Erythroblast (primary cell): ENCODE data around the gene ETAA1.

Source experiments
- DNase-seq, 2 experiments: peaks; one replicate each; lab custom pipeline; 2025; lab: John Stamatoyannopoulos, UW
- GATA1 ChIP-seq: IDR thresholded peaks from 2 replicates; pipeline ENCODE4 v1.6.1; 2011; ENCODE audit warnings: low read depth, mild to moderate bottlenecking, control low read depth, low read length, moderate library complexity
- POLR2A ChIP-seq: IDR thresholded peaks from 2 replicates; pipeline ENCODE4 v1.6.1; 2011; ENCODE audit warnings: mild to moderate bottlenecking, low read length

ETAA1 gene

DNA sequence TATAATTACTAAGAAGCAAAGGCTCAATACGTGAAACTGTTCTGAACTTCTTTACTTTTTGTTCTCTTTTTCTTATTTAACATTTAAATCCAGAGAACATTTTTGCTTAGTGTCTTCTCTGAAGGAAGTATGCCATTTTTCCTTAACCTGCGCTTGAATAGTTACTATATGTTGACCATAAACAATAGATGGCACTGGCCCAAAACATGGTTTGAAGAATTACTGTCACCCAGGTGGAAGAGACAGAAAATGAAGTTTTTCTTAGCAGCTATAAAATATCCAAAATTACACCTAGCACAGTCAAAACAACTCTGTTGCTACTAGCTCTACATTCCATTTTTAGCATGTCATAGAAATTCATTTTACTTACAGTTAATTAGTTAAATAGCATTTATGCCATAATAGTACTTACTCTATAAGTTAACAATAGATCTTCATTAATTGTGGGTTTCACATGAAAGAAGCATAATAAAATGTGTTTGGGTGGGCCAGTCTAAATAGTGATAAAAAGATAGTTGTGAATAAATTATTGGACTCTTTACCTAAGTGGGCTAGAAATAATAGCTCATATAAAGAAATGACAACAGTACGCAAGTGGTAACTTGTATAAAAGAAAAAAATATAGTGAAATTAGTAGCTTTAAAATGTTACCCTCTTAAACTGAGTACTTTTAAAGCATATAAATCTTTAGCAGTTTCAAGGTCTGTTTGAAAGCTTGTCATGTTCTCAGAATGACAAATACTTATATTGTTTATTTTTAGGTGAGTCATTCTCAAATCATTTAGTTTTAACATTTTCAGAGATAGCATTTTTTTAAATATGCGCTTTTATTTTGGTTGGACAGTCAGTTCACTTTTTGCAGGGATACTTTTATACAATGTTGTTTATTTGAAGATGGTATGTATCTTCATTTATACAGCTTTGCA lies 3.7 kb downstream of the ETAA1 start:
- TF ChIP-seq POLR2A (no peak), GATA1 (no peak)
- DNase-seq = no peak

DNA sequence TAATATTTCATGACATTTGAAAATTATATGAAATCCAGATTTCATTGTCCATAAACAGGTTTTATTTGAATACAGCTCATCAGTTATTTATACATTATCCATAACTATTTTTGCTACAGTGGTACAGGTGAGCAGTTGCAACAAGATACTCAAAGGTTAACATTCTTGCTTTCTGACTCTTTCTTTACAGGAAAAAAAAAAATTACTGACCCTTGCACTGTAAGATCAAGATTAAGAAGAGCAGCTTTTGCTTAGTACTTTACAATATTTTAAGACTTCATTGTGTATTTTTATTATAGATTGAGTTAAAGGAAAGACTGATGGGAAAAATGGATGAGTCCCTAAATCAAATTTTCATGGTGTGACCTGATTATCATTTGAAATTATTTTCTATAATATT lies 11.2 kb downstream of the ETAA1 start:
- DNase-seq = no peak
- TF ChIP-seq GATA1 = no peak
- TF ChIP-seq POLR2A = no peak

DNA sequence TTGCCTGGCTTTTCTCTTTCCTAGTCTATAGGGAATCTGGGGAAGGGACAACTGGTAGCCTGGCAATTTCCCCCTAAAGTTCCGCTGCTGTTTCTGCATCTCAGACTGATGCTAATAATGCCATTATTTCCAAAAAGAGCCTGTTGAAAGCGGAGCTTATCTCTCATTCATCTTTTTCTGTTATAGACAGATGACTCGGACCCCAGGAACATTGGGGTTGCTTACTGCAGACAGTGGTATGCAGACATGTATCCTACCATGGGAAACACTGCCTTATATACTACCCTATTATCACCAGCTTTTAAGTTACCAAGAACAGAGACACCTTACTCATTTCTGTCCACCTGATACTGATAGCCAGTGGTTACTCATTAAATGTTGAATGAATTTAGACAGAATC lies 15.3 kb downstream of the ETAA1 start:
- TF ChIP-seq GATA1 (no peak), POLR2A (no peak)
- DNase-seq = no peak

DNA sequence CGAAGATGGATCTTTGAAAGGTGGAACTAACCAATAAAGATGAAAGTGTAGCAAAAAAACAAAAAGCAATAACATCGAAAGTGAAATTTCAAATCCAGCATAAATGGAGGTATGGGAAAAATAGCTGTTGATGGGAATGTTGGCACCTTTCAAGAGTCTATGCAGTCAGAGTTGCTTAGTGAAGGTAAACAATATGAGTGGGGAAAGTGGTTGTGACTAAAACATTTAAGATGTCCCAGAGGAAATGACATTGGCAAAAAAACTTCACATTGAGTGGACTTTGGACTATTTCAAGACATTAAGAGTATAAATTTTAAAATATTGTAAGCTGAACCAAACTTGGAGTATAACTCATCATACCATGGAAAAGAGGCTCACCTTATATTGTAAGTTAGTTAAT lies 17.7 kb downstream of the ETAA1 start:
- DNase-seq = no peak
- no peak for TF ChIP-seq GATA1
- no peak for TF ChIP-seq POLR2A

DNA sequence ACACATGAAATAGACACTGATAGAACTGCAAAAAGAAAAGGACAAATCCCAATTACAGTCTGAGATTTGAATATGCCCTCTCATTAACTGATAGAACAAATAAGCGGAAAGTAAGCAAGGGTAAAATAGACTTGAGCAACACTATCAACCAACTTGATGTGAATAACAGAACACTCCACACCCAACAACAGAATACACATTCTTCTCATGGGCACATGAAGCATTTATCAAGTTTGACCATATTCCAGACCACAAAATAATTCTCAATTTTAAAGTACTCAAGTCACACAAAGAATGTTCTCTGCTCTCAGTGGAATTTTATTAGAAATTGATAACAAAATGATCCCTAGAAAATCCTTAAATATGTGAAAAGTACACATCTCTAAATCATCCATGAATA lies 19.0 kb downstream of the ETAA1 start:
- no peak for DNase-seq
- TF ChIP-seq GATA1 (no peak), POLR2A (no peak)

DNA sequence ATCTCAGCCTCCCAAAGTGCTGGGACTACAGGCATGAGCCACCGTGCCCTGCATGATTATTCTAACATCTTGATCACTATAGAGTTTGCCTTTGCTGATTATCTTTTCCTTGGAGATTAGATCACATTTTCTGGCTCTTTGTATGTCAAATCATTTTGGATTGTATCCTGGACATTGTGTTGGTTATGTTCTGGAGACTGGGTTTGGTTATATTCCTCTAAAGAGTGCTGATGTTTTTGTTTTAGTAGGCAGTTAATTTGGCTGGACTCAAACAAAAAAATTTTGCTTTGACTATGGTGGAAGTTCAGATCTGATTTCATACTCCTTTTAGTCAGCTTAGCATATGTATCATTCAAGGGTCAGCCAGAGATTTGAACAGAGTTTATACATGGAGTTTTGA lies 26.4 kb downstream of the ETAA1 start:
- no peak for DNase-seq
- TF ChIP-seq POLR2A (no peak), GATA1 (no peak)

DNA sequence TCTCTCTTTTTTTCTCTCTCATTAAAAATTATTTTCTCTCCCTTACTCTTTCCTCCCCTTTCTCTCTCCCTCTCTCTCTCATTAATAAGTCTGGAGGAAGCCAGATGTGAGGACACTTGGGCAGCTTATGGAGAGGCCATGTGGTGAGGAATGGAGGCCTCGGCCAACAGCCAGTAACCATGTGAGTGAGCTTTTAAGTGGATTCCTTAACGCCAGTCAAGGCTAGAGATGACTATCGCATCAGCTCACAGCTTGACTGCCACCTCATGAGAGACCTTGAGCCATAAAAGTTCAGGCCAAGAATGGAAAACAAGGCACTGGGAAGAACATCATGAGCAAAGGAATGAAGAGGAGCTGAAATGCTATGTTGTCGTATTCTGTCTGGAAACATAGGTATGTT lies 39.1 kb downstream of the ETAA1 start:
- DNase-seq = no peak
- no peak for TF ChIP-seq POLR2A
- no peak for TF ChIP-seq GATA1

DNA sequence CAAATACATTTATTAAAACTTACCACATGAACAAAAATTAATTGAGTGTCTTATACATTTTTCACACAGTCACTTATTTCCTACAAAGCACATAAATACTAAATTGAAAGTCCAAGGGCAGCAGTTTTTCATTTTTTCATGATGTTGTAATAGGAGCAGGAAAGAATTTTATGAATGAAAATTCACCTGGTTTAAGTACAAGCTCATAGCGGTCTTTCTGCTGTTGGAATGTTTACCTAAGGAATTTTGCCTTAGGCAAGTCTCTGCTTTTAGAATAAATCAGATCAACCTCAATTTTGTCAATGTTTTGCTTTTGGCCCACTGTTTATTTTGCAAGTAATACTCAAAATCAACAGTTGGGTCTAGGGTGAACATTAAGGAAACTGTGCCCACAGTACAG lies 40.0 kb downstream of the ETAA1 start:
- no peak for DNase-seq

DNA sequence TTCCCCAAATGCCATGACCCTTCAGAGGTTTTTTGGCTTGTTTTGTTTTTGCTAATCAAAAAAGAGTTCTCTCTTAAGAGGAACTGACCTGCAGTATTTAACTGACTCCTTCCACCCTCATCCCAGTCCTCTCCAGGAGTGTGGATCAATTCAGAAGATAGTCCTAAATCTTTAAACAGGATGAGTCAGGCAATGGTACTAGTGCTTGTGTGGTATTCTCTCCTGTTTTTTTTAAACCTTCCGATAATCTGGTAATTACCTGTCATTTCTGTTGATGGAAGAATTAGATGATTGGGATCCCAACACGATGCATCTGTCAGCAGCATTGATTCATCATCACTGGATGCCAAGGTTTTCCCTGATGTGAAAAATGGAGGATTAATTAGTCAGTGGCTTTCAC lies 41.2 kb downstream of the ETAA1 start:
- TF ChIP-seq GATA1 (no peak), POLR2A (no peak)

More for the DNA sequence above, 40.0 kb downstream of the ETAA1 start:
- TF ChIP-seq GATA1 (no peak), POLR2A (no peak)

DNA sequence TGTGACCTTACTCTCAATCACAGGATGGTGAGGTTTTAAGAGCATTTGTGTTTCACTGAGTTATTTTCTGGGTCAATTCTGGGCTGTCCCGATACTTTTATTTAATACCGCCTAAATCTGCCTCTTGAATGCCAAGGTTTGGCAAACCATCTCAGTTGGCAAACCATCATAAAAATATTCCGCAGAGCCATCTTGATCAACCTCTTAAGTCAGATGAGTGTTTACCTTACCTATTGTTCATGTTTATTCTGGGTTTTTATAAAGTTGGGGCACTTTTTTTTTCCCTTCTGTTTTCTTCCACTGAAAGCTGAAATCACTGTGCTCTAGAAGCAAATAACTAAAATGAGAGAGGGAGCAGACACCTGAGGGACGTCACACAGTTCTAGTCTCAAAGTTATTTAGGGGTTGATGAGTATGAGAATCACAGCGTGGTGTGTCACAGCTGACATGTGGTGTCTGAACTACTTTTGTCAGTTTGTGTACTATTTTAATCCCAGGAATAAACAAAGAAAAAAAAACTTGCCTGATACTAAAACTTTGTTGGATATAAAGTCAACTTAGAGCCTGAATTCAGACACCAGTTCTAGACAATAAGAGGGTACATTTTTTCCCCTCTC lies 48.6 kb downstream of the ETAA1 start:
- no peak for DNase-seq
- TF ChIP-seq GATA1 (no peak), POLR2A (no peak)

More for the DNA sequence above, 41.2 kb downstream of the ETAA1 start:
- no peak for DNase-seq

DNA sequence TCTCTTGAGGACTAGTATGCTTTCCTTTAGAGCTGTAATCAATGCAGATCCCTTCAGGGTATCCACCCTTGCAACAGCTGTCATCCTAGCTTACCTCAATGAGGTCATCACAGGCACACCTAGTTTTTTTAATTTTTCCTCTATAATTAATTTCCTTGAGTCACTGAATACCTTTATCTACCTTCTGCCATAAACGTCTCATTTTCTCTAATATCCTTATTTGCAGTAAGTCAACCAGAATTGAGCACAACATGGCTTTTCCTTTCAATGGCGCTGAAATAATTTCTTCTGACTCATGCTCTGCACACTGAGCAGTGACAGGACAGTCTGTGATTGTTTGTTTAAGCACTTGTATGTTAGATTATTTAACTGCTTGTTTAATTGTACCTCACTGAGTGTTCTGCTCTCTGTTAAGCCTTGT lies 49.4 kb downstream of the ETAA1 start:
- TF ChIP-seq POLR2A = no peak
- TF ChIP-seq GATA1 = no peak
- no peak for DNase-seq

DNA sequence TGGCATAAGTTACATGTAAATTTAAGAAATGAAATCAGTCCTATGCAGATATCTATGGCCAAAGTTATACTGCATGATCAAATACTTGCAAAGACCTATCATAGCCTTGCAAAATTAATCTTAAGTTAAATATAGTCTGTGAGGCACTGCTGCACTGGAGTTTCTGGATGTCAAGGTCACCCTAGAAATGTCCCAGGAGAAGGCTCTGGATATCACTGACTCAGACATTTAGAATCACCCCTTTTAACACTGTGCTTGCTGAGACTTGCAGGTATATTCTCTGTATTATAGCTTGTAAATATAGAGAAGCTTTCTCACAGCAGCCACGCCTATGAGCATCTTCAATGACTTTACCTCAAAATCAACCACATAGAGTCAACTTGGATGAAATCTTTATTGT lies 51.5 kb downstream of the ETAA1 start:
- no peak for DNase-seq
- no peak for TF ChIP-seq POLR2A
- no peak for TF ChIP-seq GATA1

DNA sequence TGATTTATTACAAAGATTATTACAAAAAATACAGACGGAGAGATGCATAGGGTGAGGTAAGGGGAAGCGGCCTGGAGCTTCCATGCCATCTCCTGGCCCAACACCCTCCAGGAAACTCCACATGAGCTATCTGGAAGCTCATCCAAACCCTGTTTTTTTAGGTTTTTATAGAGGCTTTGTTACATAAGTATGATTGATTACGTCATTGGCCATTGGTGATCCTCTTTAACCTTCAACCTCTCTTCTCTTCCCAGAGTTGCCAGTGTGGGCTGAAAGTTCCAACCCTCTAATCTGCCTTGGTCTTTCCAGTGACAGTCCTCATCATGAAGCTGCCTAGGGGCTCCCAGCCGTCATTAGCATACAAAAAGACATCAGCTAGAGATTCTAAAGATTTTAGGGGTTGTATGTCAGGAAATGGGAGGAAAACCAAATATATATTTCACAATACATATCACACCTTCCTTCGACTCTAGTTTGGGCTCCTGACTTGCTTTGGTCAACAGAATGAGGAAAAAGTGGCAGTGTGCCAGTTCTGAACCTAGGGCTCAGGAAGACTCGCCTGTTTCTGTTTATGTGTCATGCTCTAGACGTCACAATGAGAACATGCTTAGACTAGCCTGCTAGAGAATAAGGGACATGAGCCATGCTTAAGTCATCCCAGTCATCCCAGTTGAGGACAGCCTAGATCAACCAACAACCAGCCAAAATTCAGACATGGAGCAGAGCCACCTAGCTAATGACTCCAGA lies 54.1 kb downstream of the ETAA1 start:
- TF ChIP-seq GATA1 = no peak
- no peak for TF ChIP-seq POLR2A
- DNase-seq = no peak

DNA sequence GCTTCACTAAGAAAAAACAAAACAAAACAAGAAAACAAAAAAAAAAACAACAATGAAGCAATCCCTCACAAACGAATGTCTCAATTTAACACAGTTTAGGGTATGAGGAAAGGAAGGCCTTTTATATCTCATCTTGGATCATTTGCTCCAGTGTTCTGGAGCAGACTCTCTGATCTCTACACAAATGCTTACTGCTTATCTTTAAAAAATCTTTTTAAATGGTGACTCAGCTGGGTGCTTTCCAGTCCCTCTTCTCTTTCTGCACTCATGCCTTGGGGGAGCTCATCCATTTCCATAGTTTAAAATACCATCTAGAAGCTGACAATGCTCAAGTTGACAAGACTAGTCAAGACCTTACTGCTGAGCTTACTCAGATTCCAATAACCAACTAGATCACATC lies 56.2 kb downstream of the ETAA1 start:
- no peak for DNase-seq
- TF ChIP-seq GATA1 (no peak), POLR2A (no peak)
